ENCODE measurements around the gene CMYA5.

DNA sequence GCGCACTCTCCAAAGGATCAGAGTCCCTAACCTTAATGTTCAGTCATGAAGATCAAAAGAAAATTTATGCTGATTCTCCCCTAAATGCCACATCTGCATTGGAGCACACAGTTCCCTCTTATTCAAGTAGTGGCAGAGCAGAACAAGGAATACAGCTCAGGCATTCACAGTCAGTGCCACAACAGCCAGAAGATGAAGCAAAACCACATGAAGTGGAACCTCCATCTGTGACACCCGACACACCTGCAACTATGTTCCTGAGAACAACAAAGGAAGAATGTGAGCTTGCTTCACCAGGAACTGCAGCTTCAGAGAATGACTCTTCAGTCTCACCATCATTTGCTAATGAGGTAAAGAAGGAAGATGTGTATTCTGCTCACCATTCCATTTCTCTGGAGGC, 40.0 kb downstream of the CMYA5 start:
- TF ChIP-seq CTCF (IDR thresholded peaks at IDR 0.05; ENCODE audit: low read depth, low read length) (no peak), EZH2phosphoT487 (IDR thresholded peaks at IDR 0.05; ENCODE audit: low read depth) (no peak)
